CD14-positive monocyte (primary cell): ENCODE measurements around the gene SPINK1. TPM values are rescaled to one million over a fixed set of nuclear protein-coding genes. Genes with fewer than 3 reads are reported as not detected.
"Not testable (repeated sequence)": the region's sequence is repeated elsewhere in the genome, so short reads cannot be mapped to it uniquely, and the experiment has no call there.

Experiments used
- DNase-seq, 3 donors: peaks; one replicate each; pipeline ENCODE4 v3.0.0-alpha.2; 2011 to 2022
- H2AFZ ChIP-seq: 2 replicates; pipeline ENCODE4 v1.6.0; 2012; ENCODE audit warnings: mild to moderate bottlenecking, low read depth, low read length, inconsistent platforms; ENCODE audit not compliant: insufficient read depth, poor library complexity, severe bottlenecking
- H3K27ac ChIP-seq, 2 donors: 1 replicate in 1 of 2; 2 replicates in 1 of 2; pipeline ENCODE4 v1.5.1; 2012 to 2013; ENCODE audit warnings: low read length in 2 of 2, control low read depth in 1 of 2, inconsistent platforms in 1 of 2, low read depth in 1 of 2, mild to moderate bottlenecking in 1 of 2
- H3K27me3 ChIP-seq, 2 donors: one replicate each; pipeline versions ENCODE4 v1.6.0 to v1.6.1; 2011 to 2013; ENCODE audit warnings: low read length in 2 of 2; ENCODE audit not compliant: control insufficient read depth in 2 of 2, insufficient read depth in 2 of 2
- H3K36me3 ChIP-seq, 2 donors: replicated peaks in 1 of 2; 1 replicate in 1 of 2; 2 replicates in 1 of 2; pipeline versions ENCODE4 v1.5.1 to v1.6.1; 2012 to 2013; ENCODE audit warnings: low read length in 2 of 2, control low read depth in 1 of 2, inconsistent platforms in 1 of 2, mild to moderate bottlenecking in 1 of 2; ENCODE audit not compliant: insufficient read depth in 2 of 2, control insufficient read depth in 1 of 2
- H3K4me1 ChIP-seq, 2 donors: 1 replicate in 1 of 2; 2 replicates in 1 of 2; pipeline versions ENCODE4 v1.5.1 to v1.6.1; 2012 to 2013; ENCODE audit warnings: low read length in 2 of 2, control low read depth in 1 of 2, inconsistent platforms in 1 of 2, mild to moderate bottlenecking in 1 of 2, moderate library complexity in 1 of 2; ENCODE audit not compliant: insufficient read depth in 2 of 2, control insufficient read depth in 1 of 2
- H3K4me2 ChIP-seq: replicated peaks from 2 replicates; pipeline ENCODE3; 2012; ENCODE audit warnings: low read length, moderate library complexity, mild to moderate bottlenecking; ENCODE audit not compliant: poor library complexity, severe bottlenecking; ENCODE audit errors: extremely low read depth
- H3K4me3 ChIP-seq, 3 experiments: fragments of 200-600 bp in 1 of 3; sonication (generic) in 1 of 3; replicated peaks in 1 of 3; 1 replicate in 2 of 3; 2 replicates in 1 of 3; pipeline ENCODE4 v1.5.1; 2011 to 2013; ENCODE audit warnings: low read length in 3 of 3, mild to moderate bottlenecking in 3 of 3, control low read depth in 2 of 3, low read depth in 2 of 3, inconsistent platforms in 1 of 3, moderate library complexity in 1 of 3
- H3K79me2 ChIP-seq: 2 replicates; pipeline ENCODE4 v1.6.0; 2012; ENCODE audit warnings: mild to moderate bottlenecking, control low read depth, inconsistent platforms, low read length, moderate library complexity; ENCODE audit not compliant: insufficient read depth
- H3K9ac ChIP-seq: 2 replicates; pipeline ENCODE4 v1.6.0; 2017; ENCODE audit warnings: low read length, mild to moderate bottlenecking; ENCODE audit not compliant: insufficient read depth, poor library complexity, severe bottlenecking
- H3K9me3 ChIP-seq, 2 donors: replicated peaks in 1 of 2; 1 replicate in 1 of 2; 2 replicates in 1 of 2; pipeline versions ENCODE4 v1.5.1 to v1.6.1; 2012 to 2013; ENCODE audit warnings: low read length in 2 of 2, control low read depth in 1 of 2; ENCODE audit not compliant: control insufficient read depth in 1 of 2, insufficient read depth in 1 of 2
- H4K20me1 ChIP-seq: 2 replicates; pipeline ENCODE4 v1.6.0; 2012; ENCODE audit warnings: mild to moderate bottlenecking, low read length, control low read depth, moderate library complexity; ENCODE audit not compliant: insufficient read depth
- H3K27ac Mint-ChIP-seq, 7 donors: one replicate each; pipeline ENCODE4 v1.8.0; 2020; ENCODE audit warnings: mild to moderate bottlenecking in 7 of 7, mixed read lengths in 7 of 7, moderate library complexity in 6 of 7, inconsistent platforms in 2 of 7
- H3K27me3 Mint-ChIP-seq, 3 donors: one replicate each; pipeline ENCODE4 v1.8.0; 2021 to 2022; ENCODE audit warnings: low read depth in 3 of 3, mild to moderate bottlenecking in 3 of 3, mixed read lengths in 3 of 3, moderate library complexity in 3 of 3, inconsistent platforms in 1 of 3
- H3K36me3 Mint-ChIP-seq, 2 donors: one replicate each; pipeline ENCODE4 v1.8.0; 2020; ENCODE audit warnings: mixed read lengths in 2 of 2, inconsistent platforms in 1 of 2, mild to moderate bottlenecking in 1 of 2
- H3K4me1 Mint-ChIP-seq: one replicate; pipeline ENCODE4 v1.8.0; 2020; ENCODE audit warnings: mild to moderate bottlenecking, mixed read lengths
- H3K4me3 Mint-ChIP-seq, 2 donors: one replicate each; pipeline ENCODE4 v1.8.0; 2020; ENCODE audit warnings: mild to moderate bottlenecking in 2 of 2, mixed read lengths in 2 of 2, moderate library complexity in 1 of 2
- H3K9me3 Mint-ChIP-seq, 7 donors: one replicate each; pipeline ENCODE4 v1.8.0; 2020 to 2022; ENCODE audit warnings: mixed read lengths in 7 of 7, mild to moderate bottlenecking in 6 of 7, moderate library complexity in 6 of 7, inconsistent platforms in 2 of 7
- CTCF ChIP-seq: fragments of 200-600 bp; IDR thresholded peaks from one replicate; pipeline ENCODE4 v1.8.0; 2022; ENCODE audit warnings: antibody characterized with exemption, mild to moderate bottlenecking
- WGBS: methylation state at CpG from one replicate; pipeline ENCODE4 v1.1.5; 2013; ENCODE audit warnings: missing lambda C conversion rate; ENCODE audit not compliant: insufficient coverage; 5-methylcytosine and 5-hydroxymethylcytosine counted together
- intact Hi-C, 2 donors: fragments of 100-400 bp; cut with micrococcal nuclease; formaldehyde crosslinking; loops; one replicate each; pipeline versions ENCODE4 v1.15.0 to v1.15.1; 2023
- polyA plus RNA-seq, 3 donors: library from polyadenylated mRNA; depleted of rRNA in 1 of 3; unstranded in 2 of 3; stranded (reverse) in 1 of 3; fragments of 300-500 nt in 2 of 3; fragments of >200 nt in 1 of 3; fragmentation: Illumina TruSeq in 2 of 3; gene quantifications; 1 replicate in 2 of 3; 2 replicates in 1 of 3; pipeline ENCODE4 v1.2.3, GENCODE V29; 2012 to 2021

SPINK1 gene
- polyA plus RNA-seq, 3 donors: not detected

GRCh38 chr5:147804334-147804733, 27.1 kb downstream of the SPINK1 start:
- Histone ChIP-seq H3K79me2 (no peaks in the 10 kb centered on the region), H3K27me3 (peaks cover 0 to 2% of the 10 kb centered on the region in 2 donors), H3K36me3 (no peaks in the 10 kb centered on the region), H3K4me1 (peaks cover 27 to 31% of the 10 kb centered on the region in 2 donors), H3K4me2 (peak overlapping the region; percentile 45), H3K4me3 (peak overlapping the region in 1 of 3 experiments; percentile 35), H3K27ac (peak overlapping the region in 1 of 2 donors; percentile 86), H4K20me1 (no peaks in the 10 kb centered on the region), H3K9me3 (no peaks in the 10 kb centered on the region), H3K9ac (no peak overlapping the region), H2AFZ (no peak overlapping the region)
- Mint-ChIP-seq H3K27me3 (peaks cover 0 to 2% (median 0%) of the 10 kb centered on the region in 3 donors), H3K27ac (peak overlapping the region; percentile 79 to 95 (median 85)), H3K9me3 (peaks cover 0 to 7% (median 4%) of the 10 kb centered on the region in 7 donors), H3K36me3 (peaks cover 3 to 4% of the 10 kb centered on the region in 2 donors), H3K4me1 (peaks cover 32% of the 10 kb centered on the region), H3K4me3 (no peak overlapping the region)
- no peak for DNase-seq
- TF ChIP-seq CTCF: no peak
- WGBS: 87% methylated on average over 3 of the region's 3 CpGs
- intact Hi-C loops: loop anchor here in 1 of 2 donors (5.0 kb wide), 1 partner anchor 1243 kb away; no protein-coding TSS in a partner anchor

- no CpG with 5 or more reads among the region's 1 CpG for WGBS
These were observed 27.5 kb downstream of the SPINK1 start for GRCh38 chr5:147803926-147804325.

GRCh38 chr5:147803161-147803560, 28.3 kb downstream of the SPINK1 start:
- Mint-ChIP-seq H3K4me1 (peaks cover 32% of the 10 kb centered on the region), H3K27ac (peak overlapping the region in 6 of 7 donors; percentile 62 to 95 (median 84)), H3K4me3 (peak overlapping the region in 1 of 2 donors; percentile 55)
- H4K20me1 ChIP-seq, H3K27me3 ChIP-seq, H3K36me3 Mint-ChIP-seq, H3K9me3 ChIP-seq, H3K36me3 ChIP-seq, H3K4me2 ChIP-seq, H3K27me3 Mint-ChIP-seq, H3K4me3 ChIP-seq, H3K9ac ChIP-seq, H3K9me3 Mint-ChIP-seq, H3K79me2 ChIP-seq, H2AFZ ChIP-seq: not testable (repeated sequence)
- WGBS: 50% methylated on average over 2 of the region's 3 CpGs
- peaks cover 27 to 31% of the 10 kb centered on the region in 2 donors for H3K4me1 ChIP-seq
- DNase-seq: peak; percentile 75 to 92 (median 87)
- peak overlapping the region in 1 of 2 donors; percentile 34 for H3K27ac ChIP-seq
- intact Hi-C loops: loop anchor here in 1 of 2 donors (5.0 kb wide), 1 partner anchor 1244 kb away; no protein-coding TSS in a partner anchor

More at GRCh38 chr5:147803926-147804325, 27.5 kb downstream of the SPINK1 start:
- Mint-ChIP-seq H3K9me3 (peaks cover 0 to 7% (median 4%) of the 10 kb centered on the region in 7 donors), H3K27me3 (peaks cover 0 to 2% (median 0%) of the 10 kb centered on the region in 3 donors), H3K4me3 (no peak overlapping the region), H3K27ac (peak overlapping the region; percentile 76 to 95 (median 84)), H3K36me3 (peaks cover 3 to 4% of the 10 kb centered on the region in 2 donors), H3K4me1 (peaks cover 32% of the 10 kb centered on the region)
- TF ChIP-seq CTCF: no peak
- H3K36me3 ChIP-seq: no peaks in the 10 kb centered on the region
- no peak overlapping the region for H3K4me2 ChIP-seq
- intact Hi-C loops: loop anchor here in 1 of 2 donors (5.0 kb wide), 1 partner anchor 1243 kb away; no protein-coding TSS in a partner anchor
- no peak overlapping the region for H3K4me3 ChIP-seq
- H3K79me2 ChIP-seq: no peaks in the 10 kb centered on the region
- H3K9ac ChIP-seq: no peak overlapping the region
- DNase-seq: peak in 2 of 3 donors; percentile 30 to 44
- H3K27ac ChIP-seq: peak overlapping the region in 1 of 2 donors; percentile 86
- peaks cover 0 to 2% of the 10 kb centered on the region in 2 donors for H3K27me3 ChIP-seq
- H2AFZ ChIP-seq: no peak overlapping the region
- H3K4me1 ChIP-seq: peaks cover 27 to 31% of the 10 kb centered on the region in 2 donors
- H3K9me3 ChIP-seq: no peaks in the 10 kb centered on the region
- no peaks in the 10 kb centered on the region for H4K20me1 ChIP-seq
